Calu3 (cell line): ENCODE data around the gene PRKN. TPM values are rescaled to one million over a fixed set of nuclear protein-coding genes. Genes with fewer than 3 reads are reported as not detected.

Experiments
- BruUV-seq: library from RNA; stranded (reverse); fragments of 400-500 nt; replicated peaks from 2 replicates; lab custom pipeline; 2021; lab: Mats Ljungman, UMichigan
- CTCF ChIA-PET: fragments of 300-600 bp; sonication (Branson Sonifier 250); formaldehyde crosslinking; loops from one replicate; lab custom pipeline; 2022; ENCODE audit warnings: antibody characterized with exemption; lab: Charles Lee
- DNase-seq: peaks from one replicate; pipeline ENCODE4 v3.0.0; 2022
- H3K27ac Mint-ChIP-seq: one replicate; pipeline ENCODE4 v1.8.0; 2022; ENCODE audit warnings: mixed read lengths; ENCODE audit not compliant: unreplicated experiment
- H3K27me3 Mint-ChIP-seq: one replicate; pipeline ENCODE4 v1.8.0; 2022; ENCODE audit warnings: mixed read lengths; ENCODE audit not compliant: unreplicated experiment
- H3K36me3 Mint-ChIP-seq: one replicate; pipeline ENCODE4 v1.8.0; 2022; ENCODE audit warnings: mild to moderate bottlenecking, moderate library complexity, mixed read lengths; ENCODE audit not compliant: insufficient read depth, unreplicated experiment
- H3K4me1 Mint-ChIP-seq: one replicate; pipeline ENCODE4 v1.8.0; 2022; ENCODE audit warnings: mild to moderate bottlenecking, low read depth, mixed read lengths; ENCODE audit not compliant: unreplicated experiment
- H3K4me3 Mint-ChIP-seq: one replicate; pipeline ENCODE4 v1.8.0; 2022; ENCODE audit warnings: mild to moderate bottlenecking, low read depth, moderate library complexity, mixed read lengths; ENCODE audit not compliant: unreplicated experiment
- H3K9me3 Mint-ChIP-seq: one replicate; pipeline ENCODE4 v1.8.0; 2022; ENCODE audit warnings: low read depth, mixed read lengths; ENCODE audit not compliant: unreplicated experiment
- CTCF ChIP-seq: fragments of 200-600 bp; IDR thresholded peaks from one replicate; pipeline ENCODE4 v1.8.0; 2022; ENCODE audit warnings: antibody characterized with exemption; ENCODE audit not compliant: unreplicated experiment
- intact Hi-C: fragments of 100-400 bp; cut with micrococcal nuclease; formaldehyde crosslinking; loops from one replicate; pipeline ENCODE4 v1.10.0; 2022; ENCODE audit not compliant: unreplicated experiment
- total RNA-seq: library from RNA; stranded (reverse); gene quantifications from 2 replicates; pipeline ENCODE4 v1.2.3, GENCODE V29; 2022

PRKN gene
- total RNA-seq, 1 experiment from 2014 or later = 3.8 TPM

GRCh38 chr6:162239330-162239729 lies 488.2 kb downstream of the PRKN start:
- BruUV-seq = no TSS peak
- no peak for DNase-seq
- H3K27ac Mint-ChIP-seq = no peak overlapping the region
- H3K4me3 Mint-ChIP-seq = no peak overlapping the region
- intact Hi-C loops = no loop called here
- H3K27me3 Mint-ChIP-seq = no peaks in the 10 kb centered on the region
- no peaks in the 10 kb centered on the region for H3K9me3 Mint-ChIP-seq
- H3K4me1 Mint-ChIP-seq = no peaks in the 10 kb centered on the region
- no peaks in the 10 kb centered on the region for H3K36me3 Mint-ChIP-seq
- TF ChIP-seq CTCF = no peak
- CTCF ChIA-PET = no interaction called here

- H3K4me1 Mint-ChIP-seq = no peaks in the 10 kb centered on the region
- no peak for DNase-seq
- no peaks in the 10 kb centered on the region for H3K9me3 Mint-ChIP-seq
- CTCF ChIA-PET = no interaction called here
- no peak overlapping the region for H3K27ac Mint-ChIP-seq
- no peak for TF ChIP-seq CTCF
- BruUV-seq = no TSS peak
- no peaks in the 10 kb centered on the region for H3K27me3 Mint-ChIP-seq
- intact Hi-C loops = no loop called here
- H3K36me3 Mint-ChIP-seq = no peaks in the 10 kb centered on the region
- no peak overlapping the region for H3K4me3 Mint-ChIP-seq
Measured at GRCh38 chr6:162238675-162239074, 488.9 kb downstream of the PRKN start.

- Mint-ChIP-seq H3K27ac (no peak overlapping the region), H3K4me3 (no peak overlapping the region), H3K4me1 (no peaks in the 10 kb centered on the region), H3K9me3 (no peaks in the 10 kb centered on the region), H3K36me3 (no peaks in the 10 kb centered on the region), H3K27me3 (no peaks in the 10 kb centered on the region)
- intact Hi-C loops = no loop called here
- TF ChIP-seq CTCF = no peak
- DNase-seq = no peak
- no TSS peak for BruUV-seq
- CTCF ChIA-PET = no interaction called here
Measured at GRCh38 chr6:162237331-162237730, 490.2 kb downstream of the PRKN start.

- Mint-ChIP-seq H3K4me1 (no peaks in the 10 kb centered on the region), H3K9me3 (no peaks in the 10 kb centered on the region), H3K36me3 (no peaks in the 10 kb centered on the region), H3K27ac (no peak overlapping the region), H3K4me3 (no peak overlapping the region), H3K27me3 (no peaks in the 10 kb centered on the region)
- CTCF ChIA-PET = no interaction called here
- no peak for DNase-seq
- no TSS peak for BruUV-seq
- intact Hi-C loops = no loop called here
- TF ChIP-seq CTCF = no peak
Measured at GRCh38 chr6:162234631-162235030, 492.9 kb downstream of the PRKN start.
